ENCODE results near the gene ANKRD18B. TPM values are rescaled to one million over a fixed set of nuclear protein-coding genes. Genes with fewer than 3 reads are reported as not detected.
"Not testable (repeated sequence)": the region's sequence is repeated elsewhere in the genome, so short reads cannot be mapped to it uniquely, and the experiment has no call there.

ANKRD18B gene
- total and polyA plus RNA-seq, 8 donors: 0.14 to 1.3 (median 0.52) TPM

DNA sequence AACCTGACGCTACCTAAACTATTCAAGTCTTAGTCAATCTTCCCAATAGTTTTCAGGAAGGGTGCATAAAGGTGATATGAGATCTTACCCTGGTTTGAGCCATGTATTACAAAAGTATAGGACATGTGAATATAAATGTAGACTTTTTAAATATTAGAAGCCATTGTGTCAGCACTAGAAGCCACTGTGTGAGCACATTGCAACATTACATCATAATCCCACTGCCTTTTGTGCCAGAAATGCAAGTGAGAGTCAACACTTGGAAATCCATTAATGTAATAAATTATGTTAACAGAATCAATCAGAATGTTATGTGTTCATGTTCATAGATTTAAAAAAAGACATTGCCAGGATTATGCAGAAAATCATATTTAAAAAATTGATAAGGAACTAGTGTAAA is 7.7 kb upstream of the ANKRD18B start:
- H3K4me3 ChIP-seq; DNase-seq; H3K27ac ChIP-seq; H3K27me3 ChIP-seq; intact Hi-C loops (cut with DNase I); H3K4me1 ChIP-seq; H3K36me3 ChIP-seq; H3K9me3 ChIP-seq; ATAC-seq: not testable (repeated sequence)

GRCh38 chr9:33517373-33517772 is 6.7 kb upstream of the ANKRD18B start:
- DNase-seq (no peak), ATAC-seq (peak; percentile 90)
- Histone ChIP-seq H3K27ac (no peak overlapping the region), H3K27me3 (peaks cover 7 to 18% of the 10 kb centered on the region in 2 donors), H3K4me1 (no peaks in the 10 kb centered on the region), H3K4me3 (no peak overlapping the region), H3K36me3 (no peaks in the 10 kb centered on the region), H3K9me3 (peaks cover 0 to 2% of the 10 kb centered on the region in 2 donors)
- peak; percentile 44 to 64 for TF ChIP-seq CTCF (IDR thresholded peaks at IDR 0.05)
- intact Hi-C loops (cut with DNase I): no loop called here

GRCh38 chr9:33517934-33518577 is 6.0 kb upstream of the ANKRD18B start:
- H3K27me3 ChIP-seq: peaks cover 12 to 24% of the 10 kb centered on the region in 2 donors
- DNase-seq; H3K9me3 ChIP-seq; H3K4me3 ChIP-seq; H3K4me1 ChIP-seq; H3K27ac ChIP-seq; H3K36me3 ChIP-seq; intact Hi-C loops (cut with DNase I): not testable (repeated sequence)
- peak; percentile 91 for ATAC-seq

DNA sequence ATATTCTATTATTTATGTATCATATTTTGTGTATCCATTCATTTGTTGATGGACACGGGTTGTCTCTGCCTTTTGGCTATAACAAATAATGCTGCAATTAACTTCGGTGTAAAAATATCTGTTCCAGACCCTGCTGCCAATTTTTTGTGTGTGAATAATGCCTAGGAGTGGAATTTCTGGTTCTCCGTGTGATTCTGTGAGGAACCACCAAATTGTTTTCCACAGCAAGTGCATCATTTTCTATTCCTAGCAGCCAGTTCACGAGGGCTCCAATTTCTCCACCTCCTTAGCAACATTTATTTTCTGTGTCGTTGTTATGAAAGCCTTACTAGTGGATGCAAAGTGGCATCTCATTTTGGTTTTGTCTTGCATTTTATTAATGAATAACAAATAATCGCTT is 2.2 kb upstream of the ANKRD18B start:
- H3K4me3 ChIP-seq; ATAC-seq; H3K27ac ChIP-seq; H3K36me3 ChIP-seq; H3K9me3 ChIP-seq; DNase-seq; intact Hi-C loops (cut with DNase I): not testable (repeated sequence)
- H3K4me1 ChIP-seq: peaks cover 0 to 12% of the 10 kb centered on the region in 2 donors
- peaks cover 41 to 63% of the 10 kb centered on the region in 2 donors for H3K27me3 ChIP-seq

GRCh38 chr9:33524306-33524947 is 376 bp downstream of the ANKRD18B start:
- ATAC-seq: peak; percentile 49
- no peak for DNase-seq
- TF ChIP-seq CTCF (IDR thresholded peaks at IDR 0.05): no peak
- intact Hi-C loops (cut with DNase I): no loop called here
- peaks cover 45 to 88% of the 10 kb centered on the region in 2 donors for H3K27me3 ChIP-seq
- no peaks in the 10 kb centered on the region for H3K36me3 ChIP-seq
- H3K4me3 ChIP-seq: no peak overlapping the region
- peaks cover 0 to 12% of the 10 kb centered on the region in 2 donors for H3K4me1 ChIP-seq
- no peak overlapping the region for H3K27ac ChIP-seq
- H3K9me3 ChIP-seq: no peaks in the 10 kb centered on the region

DNA sequence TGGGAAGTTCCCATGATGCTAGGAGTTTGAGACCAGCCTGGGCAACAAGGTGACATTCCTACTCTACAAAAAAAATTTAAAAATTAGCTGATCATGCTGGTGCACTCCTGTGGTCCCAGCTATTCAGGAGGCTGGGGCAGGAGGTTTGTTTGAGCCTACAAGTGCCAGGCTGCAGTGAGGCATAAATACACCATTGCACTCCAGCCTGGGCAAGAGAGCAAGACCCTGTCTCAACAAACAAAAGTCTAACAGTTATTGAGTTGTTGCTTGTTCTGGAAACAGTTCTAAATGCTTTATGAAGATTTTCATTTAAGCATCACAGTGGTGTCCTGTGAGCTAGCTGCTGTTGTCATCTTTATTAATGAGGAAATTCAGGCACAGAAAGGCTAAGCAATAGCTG is 4.0 kb downstream of the ANKRD18B start:
- intact Hi-C loops (cut with DNase I); H3K9me3 ChIP-seq; H3K4me3 ChIP-seq; H3K36me3 ChIP-seq; DNase-seq; H3K27ac ChIP-seq; ATAC-seq: not testable (repeated sequence)
- Histone ChIP-seq H3K27me3 (peaks cover 37 to 72% of the 10 kb centered on the region in 2 donors), H3K4me1 (peaks cover 0 to 12% of the 10 kb centered on the region in 2 donors)

GRCh38 chr9:33533958-33534357 is 9.9 kb downstream of the ANKRD18B start:
- peaks cover 4 to 13% of the 10 kb centered on the region in 2 donors for H3K27me3 ChIP-seq

More at GRCh38 chr9:33533958-33534357, 9.9 kb downstream of the ANKRD18B start:
- intact Hi-C loops (cut with DNase I); H3K27ac ChIP-seq; DNase-seq; H3K4me3 ChIP-seq; H3K36me3 ChIP-seq; H3K9me3 ChIP-seq; H3K4me1 ChIP-seq; ATAC-seq: not testable (repeated sequence)
